ENCODE results near the gene ADISSP. TPM values are rescaled to one million over a fixed set of nuclear protein-coding genes. Genes with fewer than 3 reads are reported as not detected.

The ADISSP gene
- total and polyA plus RNA-seq, 2 of the 13 experiments (the other 11 are each of a cell fraction or from before 2014, with no cell fraction given), result 38.3 to 90.6 TPM

DNA sequence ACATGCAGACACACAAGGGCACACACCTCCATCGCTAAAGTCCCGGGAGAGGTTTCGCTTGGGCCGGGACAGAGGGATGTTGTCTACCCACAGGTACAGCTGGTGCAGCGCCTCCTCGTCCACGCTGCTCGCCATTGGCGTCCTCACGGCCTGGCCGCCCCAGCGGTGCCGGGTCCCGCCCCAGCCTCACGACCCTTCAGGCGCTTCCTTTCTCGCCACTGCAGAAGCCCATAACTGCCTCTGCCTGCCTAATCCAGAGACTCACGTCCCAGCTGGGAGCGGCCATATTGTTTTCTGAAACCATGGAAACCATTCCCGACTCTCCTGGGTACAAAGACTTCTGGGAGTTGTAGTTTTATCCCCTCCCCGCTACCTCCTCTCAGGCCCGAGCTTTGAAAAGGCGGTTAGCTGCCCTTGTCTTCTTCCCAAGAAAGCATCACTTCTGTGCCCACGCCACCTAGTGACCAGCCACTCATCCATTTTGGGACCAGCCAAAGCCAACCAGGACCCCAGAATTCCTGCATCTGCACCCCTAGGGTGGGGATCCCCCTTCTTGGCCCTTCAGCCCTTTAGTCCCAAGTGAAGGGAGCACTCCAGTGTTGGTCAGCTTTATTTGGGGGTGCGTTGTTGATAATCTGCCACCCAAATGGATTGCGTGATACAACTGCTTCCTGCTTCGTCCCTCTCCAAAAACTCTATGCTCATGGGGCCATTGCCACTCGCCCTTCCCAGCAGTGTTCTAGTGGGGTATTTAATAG lies 13.8 kb upstream of the ADISSP start, which contains the start of gene SPEF1 (continued):
- TF ChIP-seq, protein P1, sequence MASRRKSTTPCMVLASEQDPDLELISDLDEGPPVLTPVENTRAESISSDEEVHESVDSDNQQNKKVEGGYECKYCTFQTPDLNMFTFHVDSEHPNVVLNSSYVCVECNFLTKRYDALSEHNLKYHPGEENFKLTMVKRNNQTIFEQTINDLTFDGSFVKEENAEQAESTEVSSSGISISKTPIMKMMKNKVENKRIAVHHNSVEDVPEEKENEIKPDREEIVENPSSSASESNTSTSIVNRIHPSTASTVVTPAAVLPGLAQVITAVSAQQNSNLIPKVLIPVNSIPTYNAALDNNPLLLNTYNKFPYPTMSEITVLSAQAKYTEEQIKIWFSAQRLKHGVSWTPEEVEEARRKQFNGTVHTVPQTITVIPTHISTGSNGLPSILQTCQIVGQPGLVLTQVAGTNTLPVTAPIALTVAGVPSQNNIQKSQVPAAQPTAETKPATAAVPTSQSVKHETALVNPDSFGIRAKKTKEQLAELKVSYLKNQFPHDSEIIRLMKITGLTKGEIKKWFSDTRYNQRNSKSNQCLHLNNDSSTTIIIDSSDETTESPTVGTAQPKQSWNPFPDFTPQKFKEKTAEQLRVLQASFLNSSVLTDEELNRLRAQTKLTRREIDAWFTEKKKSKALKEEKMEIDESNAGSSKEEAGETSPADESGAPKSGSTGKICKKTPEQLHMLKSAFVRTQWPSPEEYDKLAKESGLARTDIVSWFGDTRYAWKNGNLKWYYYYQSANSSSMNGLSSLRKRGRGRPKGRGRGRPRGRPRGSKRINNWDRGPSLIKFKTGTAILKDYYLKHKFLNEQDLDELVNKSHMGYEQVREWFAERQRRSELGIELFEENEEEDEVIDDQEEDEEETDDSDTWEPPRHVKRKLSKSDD (CRISPR knock-in tag; IDR thresholded peaks at IDR 0.05; ENCODE audit: low read depth), result peak; percentile 93
- TF ChIP-seq ZFP1 (CRISPR knock-in tag; IDR thresholded peaks at IDR 0.05), result no peak
- no peak for TF ChIP-seq HMG20B (CRISPR knock-in tag; conservative IDR thresholded peaks at IDR 0.05)
- no peak for TF ChIP-seq NFIC (IDR thresholded peaks at IDR 0.05; ENCODE audit: low read length)
- TF ChIP-seq, protein P2, sequence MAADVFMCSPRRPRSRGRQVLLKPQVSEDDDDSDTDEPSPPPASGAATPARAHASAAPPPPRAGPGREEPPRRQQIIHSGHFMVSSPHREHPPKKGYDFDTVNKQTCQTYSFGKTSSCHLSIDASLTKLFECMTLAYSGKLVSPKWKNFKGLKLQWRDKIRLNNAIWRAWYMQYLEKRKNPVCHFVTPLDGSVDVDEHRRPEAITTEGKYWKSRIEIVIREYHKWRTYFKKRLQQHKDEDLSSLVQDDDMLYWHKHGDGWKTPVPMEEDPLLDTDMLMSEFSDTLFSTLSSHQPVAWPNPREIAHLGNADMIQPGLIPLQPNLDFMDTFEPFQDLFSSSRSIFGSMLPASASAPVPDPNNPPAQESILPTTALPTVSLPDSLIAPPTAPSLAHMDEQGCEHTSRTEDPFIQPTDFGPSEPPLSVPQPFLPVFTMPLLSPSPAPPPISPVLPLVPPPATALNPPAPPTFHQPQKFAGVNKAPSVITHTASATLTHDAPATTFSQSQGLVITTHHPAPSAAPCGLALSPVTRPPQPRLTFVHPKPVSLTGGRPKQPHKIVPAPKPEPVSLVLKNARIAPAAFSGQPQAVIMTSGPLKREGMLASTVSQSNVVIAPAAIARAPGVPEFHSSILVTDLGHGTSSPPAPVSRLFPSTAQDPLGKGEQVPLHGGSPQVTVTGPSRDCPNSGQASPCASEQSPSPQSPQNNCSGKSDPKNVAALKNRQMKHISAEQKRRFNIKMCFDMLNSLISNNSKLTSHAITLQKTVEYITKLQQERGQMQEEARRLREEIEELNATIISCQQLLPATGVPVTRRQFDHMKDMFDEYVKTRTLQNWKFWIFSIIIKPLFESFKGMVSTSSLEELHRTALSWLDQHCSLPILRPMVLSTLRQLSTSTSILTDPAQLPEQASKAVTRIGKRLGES (CRISPR knock-in tag; IDR thresholded peaks at IDR 0.05; ENCODE audit: borderline replicate concordance), result no peak
- TF ChIP-seq SNRNP70 (IDR thresholded peaks at IDR 0.05; ENCODE audit: low read depth, low read length), result no peak
- peak; percentile 68; the same call in 1 of the 2 replicates for TF ChIP-seq TARDBP (CRISPR knock-in tag; IDR thresholded peaks at IDR 0.05)
- no peak for TF ChIP-seq ZKSCAN1 (IDR thresholded peaks at IDR 0.05; ENCODE audit: low read length)
- no peak for TF ChIP-seq CENPX (CRISPR knock-in tag; IDR thresholded peaks at IDR 0.05)
- TF ChIP-seq, protein P3, sequence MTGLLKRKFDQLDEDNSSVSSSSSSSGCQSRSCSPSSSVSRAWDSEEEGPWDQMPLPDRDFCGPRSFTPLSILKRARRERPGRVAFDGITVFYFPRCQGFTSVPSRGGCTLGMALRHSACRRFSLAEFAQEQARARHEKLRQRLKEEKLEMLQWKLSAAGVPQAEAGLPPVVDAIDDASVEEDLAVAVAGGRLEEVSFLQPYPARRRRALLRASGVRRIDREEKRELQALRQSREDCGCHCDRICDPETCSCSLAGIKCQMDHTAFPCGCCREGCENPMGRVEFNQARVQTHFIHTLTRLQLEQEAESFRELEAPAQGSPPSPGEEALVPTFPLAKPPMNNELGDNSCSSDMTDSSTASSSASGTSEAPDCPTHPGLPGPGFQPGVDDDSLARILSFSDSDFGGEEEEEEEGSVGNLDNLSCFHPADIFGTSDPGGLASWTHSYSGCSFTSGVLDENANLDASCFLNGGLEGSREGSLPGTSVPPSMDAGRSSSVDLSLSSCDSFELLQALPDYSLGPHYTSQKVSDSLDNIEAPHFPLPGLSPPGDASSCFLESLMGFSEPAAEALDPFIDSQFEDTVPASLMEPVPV (CRISPR knock-in tag; IDR thresholded peaks at IDR 0.05), result peak; percentile 68; the same call in 1 of the 2 replicates
- TF ChIP-seq, protein P4, sequence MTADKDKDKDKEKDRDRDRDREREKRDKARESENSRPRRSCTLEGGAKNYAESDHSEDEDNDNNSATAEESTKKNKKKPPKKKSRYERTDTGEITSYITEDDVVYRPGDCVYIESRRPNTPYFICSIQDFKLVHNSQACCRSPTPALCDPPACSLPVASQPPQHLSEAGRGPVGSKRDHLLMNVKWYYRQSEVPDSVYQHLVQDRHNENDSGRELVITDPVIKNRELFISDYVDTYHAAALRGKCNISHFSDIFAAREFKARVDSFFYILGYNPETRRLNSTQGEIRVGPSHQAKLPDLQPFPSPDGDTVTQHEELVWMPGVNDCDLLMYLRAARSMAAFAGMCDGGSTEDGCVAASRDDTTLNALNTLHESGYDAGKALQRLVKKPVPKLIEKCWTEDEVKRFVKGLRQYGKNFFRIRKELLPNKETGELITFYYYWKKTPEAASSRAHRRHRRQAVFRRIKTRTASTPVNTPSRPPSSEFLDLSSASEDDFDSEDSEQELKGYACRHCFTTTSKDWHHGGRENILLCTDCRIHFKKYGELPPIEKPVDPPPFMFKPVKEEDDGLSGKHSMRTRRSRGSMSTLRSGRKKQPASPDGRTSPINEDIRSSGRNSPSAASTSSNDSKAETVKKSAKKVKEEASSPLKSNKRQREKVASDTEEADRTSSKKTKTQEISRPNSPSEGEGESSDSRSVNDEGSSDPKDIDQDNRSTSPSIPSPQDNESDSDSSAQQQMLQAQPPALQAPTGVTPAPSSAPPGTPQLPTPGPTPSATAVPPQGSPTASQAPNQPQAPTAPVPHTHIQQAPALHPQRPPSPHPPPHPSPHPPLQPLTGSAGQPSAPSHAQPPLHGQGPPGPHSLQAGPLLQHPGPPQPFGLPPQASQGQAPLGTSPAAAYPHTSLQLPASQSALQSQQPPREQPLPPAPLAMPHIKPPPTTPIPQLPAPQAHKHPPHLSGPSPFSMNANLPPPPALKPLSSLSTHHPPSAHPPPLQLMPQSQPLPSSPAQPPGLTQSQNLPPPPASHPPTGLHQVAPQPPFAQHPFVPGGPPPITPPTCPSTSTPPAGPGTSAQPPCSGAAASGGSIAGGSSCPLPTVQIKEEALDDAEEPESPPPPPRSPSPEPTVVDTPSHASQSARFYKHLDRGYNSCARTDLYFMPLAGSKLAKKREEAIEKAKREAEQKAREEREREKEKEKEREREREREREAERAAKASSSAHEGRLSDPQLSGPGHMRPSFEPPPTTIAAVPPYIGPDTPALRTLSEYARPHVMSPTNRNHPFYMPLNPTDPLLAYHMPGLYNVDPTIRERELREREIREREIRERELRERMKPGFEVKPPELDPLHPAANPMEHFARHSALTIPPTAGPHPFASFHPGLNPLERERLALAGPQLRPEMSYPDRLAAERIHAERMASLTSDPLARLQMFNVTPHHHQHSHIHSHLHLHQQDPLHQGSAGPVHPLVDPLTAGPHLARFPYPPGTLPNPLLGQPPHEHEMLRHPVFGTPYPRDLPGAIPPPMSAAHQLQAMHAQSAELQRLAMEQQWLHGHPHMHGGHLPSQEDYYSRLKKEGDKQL (CRISPR knock-in tag; IDR thresholded peaks at IDR 0.05; ENCODE audit: low read depth), result no peak
- no peak for TF ChIP-seq SRSF4 (IDR thresholded peaks at IDR 0.05; ENCODE audit: low read depth, low read length, poor library complexity, severe bottlenecking)
- TF ChIP-seq JDP2 (CRISPR knock-in tag; IDR thresholded peaks at IDR 0.05; ENCODE audit: borderline replicate concordance), result no peak
- no peak for TF ChIP-seq EZH2 (conservative IDR thresholded peaks at IDR 0.05; ENCODE audit: low read depth, low read length)
- no peak for TF ChIP-seq ZBTB7A (CRISPR knock-in tag; IDR thresholded peaks at IDR 0.05)
- TF ChIP-seq CBFB (CRISPR knock-in tag; IDR thresholded peaks at IDR 0.05), result no peak; the same call in 1 of the 2 replicates

Data from HepG2 (cell line).